T-helper 2 cell treated with Interferon-gamma antibody and Interleukin-4, amounts not matched to agents 100 ng/mL and 5 ng/mL, for 36 hours (primary cell): ENCODE data around the gene GALNT9. TPM values are rescaled to one million over a fixed set of nuclear protein-coding genes. Genes with fewer than 3 reads are reported as not detected.

ENCODE experiments used
- intact Hi-C: fragments of 100-400 bp; cut with micrococcal nuclease; formaldehyde crosslinking; loops from one replicate; pipeline ENCODE4 v1.15.1; 2023
- total RNA-seq: library from RNA; stranded (reverse); gene quantifications from 2 replicates; pipeline ENCODE4 v1.2.3, GENCODE V29; 2022

Gene GALNT9
- total RNA-seq, 1 donor from 2014 or later, result not detected

DNA sequence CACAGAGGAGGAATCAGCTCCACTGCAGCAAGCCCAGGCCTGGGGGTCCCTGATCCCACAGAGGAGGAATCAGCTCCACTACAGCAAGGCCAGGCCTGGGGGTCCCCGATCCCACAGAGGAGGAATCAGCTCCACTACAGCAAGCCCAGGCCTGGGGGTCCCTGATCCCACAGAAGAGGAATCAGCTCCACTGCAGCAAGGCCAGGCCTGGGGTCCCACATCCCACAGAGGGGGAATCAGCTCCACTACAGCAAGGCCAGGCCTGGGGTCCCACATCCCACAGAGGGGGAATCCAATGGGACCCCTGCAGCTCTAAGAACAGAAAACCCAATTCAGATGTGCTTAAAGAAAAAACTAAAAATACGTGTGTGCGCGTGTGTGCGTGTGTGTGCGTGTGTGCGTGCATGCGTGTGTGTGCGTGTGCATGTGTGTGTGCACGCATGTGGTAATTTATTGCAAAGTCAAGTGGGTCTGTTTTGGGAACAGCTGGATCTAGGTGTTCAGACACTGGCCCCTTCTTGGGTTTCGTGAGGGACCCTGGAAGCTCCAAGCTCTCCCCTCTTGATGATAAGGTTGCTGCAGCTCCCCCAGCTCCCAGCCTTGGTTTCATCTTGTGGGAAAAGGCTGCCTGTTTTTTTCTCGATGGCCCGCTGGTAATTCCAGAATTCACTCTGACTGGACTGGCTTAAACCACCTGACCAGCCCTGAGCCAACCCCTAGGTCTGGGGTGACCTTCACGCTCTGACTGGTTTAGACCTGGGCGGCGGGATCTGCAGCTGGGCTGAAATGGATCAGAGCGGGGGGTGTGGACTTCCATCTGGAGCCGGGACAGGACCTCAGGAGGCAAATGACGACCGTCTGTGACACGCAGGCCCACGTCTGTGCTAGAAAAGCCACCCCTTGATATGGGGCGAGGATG, 47.1 kb downstream of the GALNT9 start:
- intact Hi-C loops, result no loop called here

GRCh38 chr12:132281038-132281437, 48.4 kb downstream of the GALNT9 start:
- intact Hi-C loops, result no loop called here

DNA sequence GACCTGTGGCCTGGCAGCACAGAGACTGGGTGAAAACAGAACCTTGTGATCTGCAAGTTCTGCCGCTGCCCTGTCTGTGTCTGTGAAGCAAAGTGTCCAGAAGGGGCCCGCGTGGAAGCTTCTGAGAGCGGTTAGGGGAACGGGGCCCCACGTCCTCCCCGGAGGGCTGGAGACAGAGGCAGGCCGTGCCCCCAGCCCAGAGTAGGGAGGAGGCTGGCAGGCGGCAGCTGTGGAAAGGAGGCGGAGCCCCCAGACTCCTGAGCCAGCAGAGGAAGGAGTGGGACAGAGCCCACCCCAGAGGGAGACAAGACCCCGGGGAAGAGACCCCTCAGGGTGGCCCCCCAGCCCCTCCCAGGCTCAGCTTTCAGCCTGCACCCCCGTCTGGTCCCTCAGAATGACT, 49.0 kb downstream of the GALNT9 start:
- intact Hi-C loops, result no loop called here

- intact Hi-C loops, result no loop called here
Observed at GRCh38 chr12:132279930-132280329, 49.5 kb downstream of the GALNT9 start.

GRCh38 chr12:132279184-132279889, 50.1 kb downstream of the GALNT9 start:
- intact Hi-C loops, result no loop called here

GRCh38 chr12:132278401-132279183, 50.8 kb downstream of the GALNT9 start:
- intact Hi-C loops, result no loop called here

DNA sequence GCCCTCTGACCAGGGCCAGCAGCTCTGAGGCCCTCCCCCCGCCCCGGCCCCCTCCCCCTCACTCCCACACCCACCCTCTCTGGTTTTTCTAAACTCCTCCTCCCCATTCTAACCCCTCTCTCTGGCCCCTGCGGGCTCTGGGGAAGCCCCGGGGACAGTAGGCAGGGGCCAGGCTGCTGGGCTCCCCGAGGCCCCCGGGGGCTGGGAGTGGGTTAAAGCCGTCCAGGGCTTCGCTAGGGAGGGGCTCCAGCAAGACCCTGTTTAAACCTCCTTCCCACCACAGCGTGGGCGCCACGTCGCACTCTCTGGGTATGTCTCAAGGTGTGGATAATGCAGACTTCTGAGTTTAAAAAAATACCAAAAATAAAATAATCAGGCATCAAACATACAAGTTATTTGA, 51.4 kb downstream of the GALNT9 start:
- intact Hi-C loops, result no loop called here

DNA sequence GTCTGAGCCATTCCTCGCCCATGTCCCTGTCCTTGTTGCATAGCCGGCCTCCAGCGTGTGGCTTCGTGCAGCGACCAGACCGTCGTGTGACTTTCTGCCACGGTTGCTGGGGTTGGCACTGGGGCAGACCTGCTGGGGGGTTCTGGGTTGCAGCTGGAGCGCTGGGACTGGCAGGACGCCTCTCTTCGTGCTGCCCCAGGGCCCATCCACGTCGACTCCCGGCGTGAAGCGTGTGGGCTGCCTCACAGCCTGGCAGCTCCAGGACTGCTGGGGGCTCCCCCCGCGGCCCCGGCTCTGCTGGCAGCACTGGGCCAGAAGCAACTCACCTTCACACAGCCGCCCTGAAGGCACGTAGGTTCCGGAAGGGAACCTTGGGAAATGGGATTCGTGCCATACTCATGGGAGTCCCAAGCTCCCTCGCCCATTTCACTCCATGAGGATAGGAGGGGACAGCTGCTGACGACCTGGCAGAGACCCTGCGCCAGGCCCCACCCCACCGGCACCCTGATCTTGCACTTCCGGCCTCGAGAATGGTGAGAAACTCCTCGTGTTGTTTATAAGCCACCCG, 51.9 kb downstream of the GALNT9 start:
- intact Hi-C loops, result no loop called here

- intact Hi-C loops, result no loop called here
Observed at GRCh38 chr12:132276827-132277373, 52.5 kb downstream of the GALNT9 start.

DNA sequence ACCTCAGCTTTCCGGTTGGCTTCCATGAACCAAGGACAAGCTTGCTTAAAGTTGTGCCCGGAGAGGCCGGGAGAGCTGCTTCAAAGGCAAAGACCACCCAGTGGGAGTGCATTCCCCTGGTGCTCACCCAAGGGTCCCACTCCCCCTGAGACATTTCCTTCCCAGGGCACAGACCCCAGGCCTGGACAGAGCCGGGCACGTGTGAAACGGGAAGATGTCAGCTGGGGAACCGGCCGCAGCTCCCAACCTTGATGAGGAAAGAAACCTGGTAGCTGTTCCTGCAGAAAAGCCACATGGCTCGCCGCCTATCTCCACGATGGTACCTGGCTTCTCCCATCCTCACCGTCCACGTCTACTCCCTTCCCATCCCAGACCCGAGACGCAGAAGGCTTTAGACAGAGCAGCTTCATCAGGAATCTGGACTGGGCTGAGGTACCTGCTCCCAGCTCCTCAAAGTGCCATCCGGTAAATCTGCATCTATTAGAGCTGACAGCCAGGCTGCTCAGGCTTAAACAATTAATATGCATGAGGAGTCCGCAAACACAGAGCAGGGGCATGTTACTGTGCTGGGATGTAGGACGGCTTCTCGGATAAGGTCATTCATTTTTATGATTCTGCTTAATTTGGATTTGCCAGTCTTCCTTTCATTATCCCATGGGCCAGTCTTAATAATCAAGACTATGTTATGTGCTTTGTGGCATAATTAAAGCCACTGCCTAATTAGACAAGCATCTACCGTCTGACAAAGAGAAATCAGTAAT, 53.1 kb downstream of the GALNT9 start:
- intact Hi-C loops, result no loop called here

DNA sequence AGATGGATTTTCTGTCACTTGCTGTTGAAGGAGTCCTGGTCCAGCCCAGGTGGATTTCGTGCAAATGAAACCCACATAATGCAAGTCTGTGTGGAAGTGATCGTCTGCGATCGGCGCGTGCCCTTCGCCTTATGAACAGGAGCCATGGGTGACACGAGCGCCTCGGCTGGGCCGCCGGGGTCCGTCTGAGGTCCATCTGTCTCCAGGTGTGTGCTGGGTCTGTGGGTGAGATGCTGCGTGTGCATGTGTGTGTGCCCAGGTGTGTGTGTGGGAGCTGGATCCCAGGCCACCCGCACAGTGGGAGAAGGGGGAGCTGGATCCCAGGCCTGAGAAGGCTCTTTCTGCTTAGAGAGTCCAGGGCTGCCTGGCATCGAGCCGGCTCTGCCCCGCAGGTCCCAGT, 53.8 kb downstream of the GALNT9 start:
- intact Hi-C loops, result no loop called here

DNA sequence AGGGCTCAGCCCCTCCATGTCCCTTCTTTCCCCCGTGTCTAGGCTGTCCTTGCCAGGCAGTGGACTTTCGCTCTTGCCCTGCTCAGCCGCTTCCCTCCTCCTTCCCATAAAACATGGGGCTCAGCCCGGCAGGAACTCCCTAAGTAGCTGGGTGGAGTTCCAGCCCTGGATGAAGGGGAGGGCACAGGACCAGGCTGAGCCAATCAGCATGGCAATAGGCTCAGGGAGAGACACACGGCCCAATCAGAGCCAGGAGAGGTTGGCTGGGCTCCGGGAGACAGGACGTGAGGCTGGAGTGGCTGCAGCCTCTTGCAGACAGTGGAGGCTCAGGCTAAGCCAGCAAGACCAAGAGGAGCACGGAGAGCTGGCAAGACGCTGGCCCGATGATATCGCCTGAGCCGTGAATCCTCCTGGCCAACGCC, 54.3 kb downstream of the GALNT9 start:
- intact Hi-C loops, result no loop called here

DNA sequence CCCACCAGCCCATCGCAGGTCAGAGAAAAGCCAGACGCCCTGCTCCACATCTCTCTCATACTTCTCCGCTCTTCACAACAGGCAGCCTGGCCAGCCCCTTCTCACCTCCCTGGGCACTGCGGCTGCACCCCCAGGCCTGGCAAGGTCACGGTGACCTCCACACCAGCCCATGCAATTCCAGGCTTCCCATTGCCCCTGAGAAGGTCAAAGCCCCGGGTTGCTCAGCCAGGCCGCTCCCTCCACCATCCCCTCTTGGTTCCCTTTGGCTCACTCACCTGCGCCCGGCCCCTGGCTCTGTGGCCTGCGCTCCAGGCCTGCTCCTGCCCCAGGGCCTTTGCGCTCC, 55.4 kb downstream of the GALNT9 start:
- intact Hi-C loops, result no loop called here

DNA sequence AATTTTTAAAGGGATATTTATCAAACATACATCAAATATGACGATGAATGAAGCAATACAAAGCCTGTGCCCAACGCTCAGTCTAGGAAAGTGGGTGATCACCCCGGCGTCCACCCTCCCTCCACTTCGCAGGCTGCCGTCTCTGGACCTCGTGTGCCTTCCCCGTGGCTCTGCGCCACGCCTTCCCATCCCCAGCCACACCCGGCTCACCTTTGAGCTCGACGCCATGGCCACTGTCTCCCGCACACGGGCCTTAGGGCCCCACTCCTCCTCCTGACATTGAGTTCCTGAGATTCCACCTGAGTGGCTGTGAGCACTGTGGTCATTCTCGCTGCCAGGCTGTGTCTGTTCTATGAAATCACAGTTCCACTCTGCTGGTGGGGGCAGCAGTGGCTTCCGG, 56.7 kb downstream of the GALNT9 start:
- intact Hi-C loops, result no loop called here

- intact Hi-C loops, result no loop called here
Observed at GRCh38 chr12:132271755-132272092, 57.7 kb downstream of the GALNT9 start.

- intact Hi-C loops, result no loop called here
Observed at GRCh38 chr12:132270969-132271754, 58.2 kb downstream of the GALNT9 start.

DNA sequence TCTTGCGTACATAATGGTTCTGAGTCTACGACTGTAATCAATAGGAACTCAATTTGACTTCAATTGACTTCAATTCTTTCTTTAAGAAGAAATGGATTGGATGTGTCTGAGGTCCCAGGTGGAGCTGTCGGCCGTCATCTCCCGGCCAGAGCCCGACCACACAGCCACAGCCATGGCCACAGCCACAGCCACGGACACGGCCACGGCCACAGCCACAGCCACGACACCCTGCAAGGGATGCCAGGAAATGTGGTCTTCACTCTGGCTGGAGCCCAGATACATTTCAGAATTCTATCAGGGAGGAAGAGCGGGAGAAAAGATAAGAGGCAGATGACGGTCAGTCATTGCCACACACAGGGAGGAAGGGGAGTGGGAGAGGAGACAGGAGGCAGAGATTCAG, 58.9 kb downstream of the GALNT9 start:
- intact Hi-C loops, result no loop called here

DNA sequence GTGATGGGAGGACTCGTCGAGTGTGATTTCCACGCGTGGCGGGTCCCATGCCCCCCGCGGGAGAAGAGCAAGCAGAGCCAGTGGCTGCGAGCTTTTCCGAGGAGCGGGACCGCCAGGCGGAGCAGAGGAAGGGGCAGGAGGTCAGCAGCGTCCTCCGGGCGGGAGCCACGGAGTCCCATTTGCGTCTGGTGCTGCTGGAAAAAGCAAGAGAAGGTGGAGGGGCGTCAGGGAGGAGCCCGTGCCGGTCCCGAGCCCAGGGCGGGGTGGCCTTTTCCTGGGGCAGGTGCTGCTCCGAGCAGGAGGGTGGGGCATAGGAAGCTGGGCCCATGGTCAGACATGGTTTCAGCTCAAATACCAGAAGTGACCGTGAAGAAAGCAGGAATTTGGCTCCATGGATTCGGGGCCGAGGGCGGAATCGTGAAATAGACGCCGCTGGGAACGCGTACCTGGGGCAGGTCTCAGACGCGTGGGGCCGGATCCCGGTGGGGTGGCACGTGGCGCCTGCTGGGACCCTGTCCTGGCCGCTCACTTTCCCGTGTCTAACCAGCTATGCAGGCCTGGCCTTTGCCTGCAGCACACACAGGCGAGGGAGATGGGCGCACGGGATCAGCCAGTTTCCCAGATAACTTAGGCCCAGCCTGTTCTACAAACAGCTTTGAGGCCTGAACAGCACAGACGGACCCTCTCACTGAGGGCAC, 60.0 kb downstream of the GALNT9 start:
- intact Hi-C loops, result no loop called here

DNA sequence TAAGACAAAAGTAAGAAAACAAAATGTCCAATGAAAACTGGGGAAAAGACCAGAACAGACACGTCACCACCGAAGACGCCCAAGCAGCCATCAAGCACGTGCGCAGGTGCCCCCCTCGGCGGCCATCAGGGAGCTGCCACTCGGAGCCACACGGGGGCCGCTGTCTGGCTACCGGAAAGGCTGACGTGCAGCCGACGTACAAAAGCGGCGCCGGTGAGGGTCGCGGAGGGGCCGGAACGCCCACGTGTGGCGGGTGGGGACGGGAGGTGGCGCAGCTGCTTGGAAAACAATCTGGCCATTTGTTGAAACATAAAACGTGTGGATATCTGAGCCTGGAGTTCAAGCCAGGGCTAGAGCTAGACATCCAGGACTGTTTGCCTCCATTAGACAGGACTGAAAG, 60.7 kb downstream of the GALNT9 start:
- intact Hi-C loops, result no loop called here
